Choroid plexus epithelial cell (primary cell): ENCODE measurements around the gene CYP2C18.
"Not testable (repeated sequence)": the region's sequence is repeated elsewhere in the genome, so short reads cannot be mapped to it uniquely, and the experiment has no call there.

Experiments used
- DNase-seq: peaks from one replicate; pipeline ENCODE4 v3.0.0-alpha.2; 2010; ENCODE audit warnings: low read depth
- H3K4me3 ChIP-seq: 2 replicates; pipeline ENCODE4 v1.5.1; 2011; ENCODE audit warnings: low read depth, mild to moderate bottlenecking, control low read depth, low read length, moderate library complexity
- CTCF ChIP-seq: conservative IDR thresholded peaks from 2 replicates; pipeline ENCODE4 v1.5.1; 2011; ENCODE audit warnings: low read depth, mild to moderate bottlenecking, control low read depth, inconsistent platforms, low read length, moderate library complexity

The CYP2C18 gene

GRCh38 chr10:94683214-94684054 lies at the start of gene CYP2C18:
Gene CYP2C18, plus strand, starts transcription at chr10:94683729. Its CDS starts 91 bp downstream, at chr10:94683820.
- TF ChIP-seq CTCF = no peak
- H3K4me3 ChIP-seq = no peak within 1 kb of the TSS
- DNase-seq = no peak

GRCh38 chr10:94638097-94638496 lies 45.4 kb upstream of the CYP2C18 start:
- not testable (repeated sequence) for DNase-seq, H3K4me3 ChIP-seq

GRCh38 chr10:94639902-94640301 lies 43.6 kb upstream of the CYP2C18 start:
- H3K4me3 ChIP-seq = no peak overlapping the region
- TF ChIP-seq CTCF = no peak
- DNase-seq = no peak

GRCh38 chr10:94640562-94640961 lies 43.0 kb upstream of the CYP2C18 start:
- H3K4me3 ChIP-seq = no peak overlapping the region
- no peak for TF ChIP-seq CTCF
- no peak for DNase-seq

- DNase-seq = no peak
- TF ChIP-seq CTCF = no peak
- H3K4me3 ChIP-seq = no peak overlapping the region
Measured at GRCh38 chr10:94641480-94641879, 42.0 kb upstream of the CYP2C18 start.

GRCh38 chr10:94644352-94644751 lies 39.2 kb upstream of the CYP2C18 start:
- no peak for TF ChIP-seq CTCF
- no peak overlapping the region for H3K4me3 ChIP-seq
- no peak for DNase-seq

GRCh38 chr10:94645285-94645684 lies 38.2 kb upstream of the CYP2C18 start:
- no peak for DNase-seq
- TF ChIP-seq CTCF = no peak
- no peak overlapping the region for H3K4me3 ChIP-seq

- not testable (repeated sequence) for DNase-seq
Measured at GRCh38 chr10:94655201-94655600, 28.3 kb upstream of the CYP2C18 start.

GRCh38 chr10:94663061-94663460 lies 20.5 kb upstream of the CYP2C18 start:
- not testable (repeated sequence) for DNase-seq, H3K4me3 ChIP-seq

More at GRCh38 chr10:94655201-94655600, 28.3 kb upstream of the CYP2C18 start:
- not testable (repeated sequence) for H3K4me3 ChIP-seq
